ENCODE data around the gene RANBP6. TPM values are rescaled to one million over a fixed set of nuclear protein-coding genes. Genes with fewer than 3 reads are reported as not detected.

RANBP6 gene
- total RNA-seq, 1 donor from 2014 or later = 23.4 TPM

GRCh38 chr9:5971740-5972139, 43.7 kb downstream of the RANBP6 start:
- Histone ChIP-seq H3K4me1 (peaks cover 11% of the 10 kb centered on the region), H3K4me3 (no peak overlapping the region), H3K27me3 (ENCODE audit: low read depth) (no peaks in the 10 kb centered on the region), H3K27ac (replicated peaks) (no peak overlapping the region), H3K36me3 (peaks cover 43% of the 10 kb centered on the region), H3K9me3 (replicated peaks) (no peaks in the 10 kb centered on the region)
- no peak for TF ChIP-seq CTCF (IDR thresholded peaks at IDR 0.05; ENCODE audit: borderline replicate concordance)
- intact Hi-C loops (cut with micrococcal nuclease) = no loop called here
- DNase-seq = no peak

Small RNA genes within 50 kb of the gene (microRNA-seq; reads per million reads assigned to microRNA genes)
- not detected for gene MIR4665

Other genes starting within 250 kb of the RANBP6 start
- 23.9 TPM for gene ERMP1, start 182.5 kb downstream of the RANBP6 start, total RNA-seq
- not detected for gene MLANA, start 124.7 kb downstream of the RANBP6 start, total RNA-seq
- gene IL33, start 200.2 kb upstream of the RANBP6 start, total RNA-seq = 27.1 TPM

All from left ventricle myocardium inferior (tissue), 1 donor.